HG02623 (cell line): Measurements from ENCODE around the gene LRRC55.

Source experiments
- ATAC-seq: cut with Tn5 transposase; IDR thresholded peaks from one replicate; pipeline ENCODE4 v1.9.1; 2021; ENCODE audit warnings: moderate library complexity; ENCODE audit not compliant: unreplicated experiment

LRRC55 gene, protein sequence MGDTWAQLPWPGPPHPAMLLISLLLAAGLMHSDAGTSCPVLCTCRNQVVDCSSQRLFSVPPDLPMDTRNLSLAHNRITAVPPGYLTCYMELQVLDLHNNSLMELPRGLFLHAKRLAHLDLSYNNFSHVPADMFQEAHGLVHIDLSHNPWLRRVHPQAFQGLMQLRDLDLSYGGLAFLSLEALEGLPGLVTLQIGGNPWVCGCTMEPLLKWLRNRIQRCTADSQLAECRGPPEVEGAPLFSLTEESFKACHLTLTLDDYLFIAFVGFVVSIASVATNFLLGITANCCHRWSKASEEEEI

DNA sequence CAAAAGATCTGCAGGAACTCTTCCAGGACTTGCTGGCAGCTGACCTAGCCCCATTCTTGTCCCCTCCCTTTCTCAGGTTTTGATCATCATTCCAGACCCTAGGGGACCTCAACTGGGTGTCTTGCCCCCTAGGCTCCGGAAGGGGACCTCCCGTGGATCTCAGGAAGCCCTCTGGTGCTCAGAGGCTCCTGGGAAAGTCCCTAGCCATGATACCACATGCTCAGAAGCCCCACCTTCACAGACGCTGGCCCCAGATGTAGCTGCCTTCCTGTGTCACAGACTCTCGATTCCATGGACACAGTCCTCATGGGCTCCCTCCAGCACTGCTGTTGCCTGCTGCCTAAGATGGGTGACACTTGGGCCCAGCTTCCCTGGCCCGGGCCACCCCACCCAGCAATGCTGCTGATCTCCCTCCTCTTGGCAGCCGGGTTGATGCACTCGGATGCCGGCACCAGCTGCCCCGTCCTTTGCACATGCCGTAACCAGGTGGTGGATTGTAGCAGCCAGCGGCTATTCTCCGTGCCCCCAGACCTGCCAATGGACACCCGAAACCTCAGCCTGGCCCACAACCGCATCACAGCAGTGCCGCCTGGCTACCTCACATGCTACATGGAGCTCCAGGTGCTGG is at the start of gene LRRC55:
TSS of gene LRRC55 (plus strand) at position 276 of the 628 bp plus-strand sequence. CDS start at position 346, 70 bp downstream.
- ATAC-seq: no peak

DNA sequence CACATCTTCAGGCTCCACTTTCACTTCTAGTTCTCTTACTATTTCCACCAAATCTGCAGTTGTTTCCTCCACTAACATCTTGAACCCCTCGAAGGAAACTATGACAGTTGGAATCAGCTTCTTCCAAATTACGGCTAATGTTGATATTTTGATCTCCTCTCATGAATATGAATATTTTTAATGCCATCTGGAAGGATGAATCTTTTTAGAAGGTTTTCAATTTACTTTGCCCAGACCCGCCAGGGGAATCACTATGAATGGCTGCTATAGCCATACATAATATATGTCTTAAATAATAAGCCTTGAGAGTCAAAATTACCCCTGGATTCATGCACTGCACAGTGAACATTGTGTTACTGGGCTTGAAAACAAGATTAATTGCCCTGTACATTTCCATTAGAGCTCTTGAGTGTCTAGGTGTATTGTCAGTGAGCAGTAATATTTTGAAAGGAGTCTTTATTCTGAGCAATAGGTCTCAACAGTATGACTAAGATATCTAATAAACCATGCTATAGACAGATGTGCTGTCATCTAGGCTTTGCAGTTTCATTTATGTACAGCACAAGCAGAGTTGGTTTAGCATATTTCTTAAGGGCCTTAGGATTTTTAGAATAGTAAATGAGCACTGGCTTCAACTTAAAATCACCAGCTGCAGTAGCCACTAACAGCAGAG is 48.3 kb upstream of the LRRC55 start:
- ATAC-seq: no peak

DNA sequence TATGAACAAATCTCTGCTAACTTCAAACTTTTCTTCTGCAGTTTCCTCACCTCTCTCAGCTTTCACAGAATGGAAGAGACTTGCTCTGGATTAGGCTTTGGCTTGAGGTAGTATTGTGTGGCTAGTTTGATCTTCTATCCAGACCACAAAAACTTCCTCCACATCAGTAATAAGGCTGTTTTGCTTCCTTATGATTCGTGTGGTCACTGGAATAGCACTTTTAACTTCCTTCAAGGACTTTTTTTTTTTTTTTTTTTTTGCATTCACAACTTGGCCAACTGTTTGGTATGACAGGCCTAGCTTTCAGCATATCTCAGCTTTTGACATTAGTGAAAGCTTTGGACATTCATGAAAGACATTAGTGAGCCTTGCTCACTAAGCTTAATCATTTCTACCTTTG is 47.5 kb upstream of the LRRC55 start:
- ATAC-seq: no peak

DNA sequence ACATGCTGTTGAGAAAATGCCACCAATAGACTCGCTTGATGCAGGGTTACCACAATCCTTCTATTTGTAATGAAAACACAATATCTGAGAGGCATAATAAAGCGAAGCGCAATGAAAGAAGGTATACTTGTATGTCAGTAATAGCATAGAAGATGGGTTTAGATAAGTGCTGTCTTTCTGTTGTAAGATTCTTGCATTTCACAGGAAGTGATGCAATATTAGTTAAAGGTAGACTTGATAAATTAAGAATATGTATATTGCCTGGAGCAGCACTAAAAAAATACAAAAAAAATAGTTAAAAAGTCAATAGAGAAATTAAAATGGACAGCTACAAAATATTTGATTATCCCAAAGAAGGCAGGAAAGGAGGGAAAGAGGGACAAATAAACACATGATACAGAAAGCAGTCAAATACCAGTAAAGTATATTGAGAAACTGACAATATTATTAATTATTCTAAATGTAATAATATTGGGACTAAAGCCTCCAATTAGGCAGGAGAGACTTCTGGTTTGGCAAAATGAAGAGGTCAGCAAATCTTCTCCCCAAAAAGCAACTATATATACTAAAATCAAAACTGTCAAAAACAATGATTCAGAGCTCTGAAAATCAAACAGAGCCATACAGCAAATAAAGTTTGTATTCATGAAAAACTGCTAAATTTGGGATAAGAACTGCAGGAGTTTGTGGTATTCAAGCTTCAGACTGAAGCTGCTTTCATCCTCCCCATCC is 46.6 kb upstream of the LRRC55 start:
- no peak for ATAC-seq

DNA sequence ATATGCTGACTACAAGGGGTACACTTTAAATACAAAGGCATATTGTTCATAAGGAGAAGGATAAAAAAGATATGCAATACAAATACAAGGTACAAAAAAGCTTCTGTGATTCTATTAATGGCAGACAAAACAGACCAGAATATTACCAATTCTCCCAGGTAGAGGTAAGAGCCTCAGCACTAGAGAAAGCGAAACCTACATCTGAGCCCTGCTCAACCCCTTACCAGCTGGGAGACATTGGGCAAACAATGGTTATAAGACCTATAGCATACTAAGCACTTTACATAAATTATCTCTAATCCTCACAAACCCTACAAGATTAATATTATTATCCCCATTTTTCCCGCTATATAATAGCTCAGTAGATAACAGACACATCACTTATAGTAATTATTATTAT is 41.2 kb upstream of the LRRC55 start:
- no peak for ATAC-seq

DNA sequence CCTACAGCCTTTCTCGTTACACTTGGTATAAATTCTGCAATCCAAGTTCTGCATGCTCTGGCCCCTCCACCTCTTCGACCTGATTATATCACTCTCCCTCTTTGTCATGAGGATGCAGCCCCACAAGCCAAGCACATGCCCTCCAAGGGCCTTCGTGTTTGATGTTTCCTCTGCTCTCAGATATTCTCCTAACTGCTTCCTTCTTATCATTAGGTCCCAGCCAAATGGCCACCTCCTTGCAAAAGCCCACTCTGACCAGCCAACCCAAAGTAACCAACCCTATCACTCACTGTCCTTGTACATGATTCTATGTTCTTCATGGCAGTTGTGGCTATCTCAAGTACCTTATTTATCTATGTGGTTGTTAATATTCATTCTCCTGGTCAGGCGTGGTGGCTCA is 38.3 kb upstream of the LRRC55 start:
- no peak for ATAC-seq

DNA sequence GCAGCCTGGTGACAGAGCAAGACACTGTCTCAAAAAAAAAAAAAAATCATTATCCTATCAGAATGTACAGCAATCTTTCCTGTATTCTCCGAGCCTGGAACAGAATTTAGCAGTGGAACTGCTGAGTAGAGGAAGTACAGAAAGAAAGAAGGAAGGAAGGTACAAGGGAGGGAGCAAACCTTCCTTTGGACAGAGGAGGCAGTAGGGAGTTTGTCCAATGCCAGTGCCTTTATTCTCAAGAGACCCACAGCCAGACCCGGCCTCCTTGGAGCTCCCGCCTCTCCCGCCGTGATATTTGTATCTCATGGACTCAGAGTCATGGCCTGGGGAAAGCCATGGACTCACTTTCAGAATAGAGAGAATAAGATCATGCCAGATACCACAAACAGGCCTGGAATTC is 37.7 kb upstream of the LRRC55 start:
- no peak for ATAC-seq

DNA sequence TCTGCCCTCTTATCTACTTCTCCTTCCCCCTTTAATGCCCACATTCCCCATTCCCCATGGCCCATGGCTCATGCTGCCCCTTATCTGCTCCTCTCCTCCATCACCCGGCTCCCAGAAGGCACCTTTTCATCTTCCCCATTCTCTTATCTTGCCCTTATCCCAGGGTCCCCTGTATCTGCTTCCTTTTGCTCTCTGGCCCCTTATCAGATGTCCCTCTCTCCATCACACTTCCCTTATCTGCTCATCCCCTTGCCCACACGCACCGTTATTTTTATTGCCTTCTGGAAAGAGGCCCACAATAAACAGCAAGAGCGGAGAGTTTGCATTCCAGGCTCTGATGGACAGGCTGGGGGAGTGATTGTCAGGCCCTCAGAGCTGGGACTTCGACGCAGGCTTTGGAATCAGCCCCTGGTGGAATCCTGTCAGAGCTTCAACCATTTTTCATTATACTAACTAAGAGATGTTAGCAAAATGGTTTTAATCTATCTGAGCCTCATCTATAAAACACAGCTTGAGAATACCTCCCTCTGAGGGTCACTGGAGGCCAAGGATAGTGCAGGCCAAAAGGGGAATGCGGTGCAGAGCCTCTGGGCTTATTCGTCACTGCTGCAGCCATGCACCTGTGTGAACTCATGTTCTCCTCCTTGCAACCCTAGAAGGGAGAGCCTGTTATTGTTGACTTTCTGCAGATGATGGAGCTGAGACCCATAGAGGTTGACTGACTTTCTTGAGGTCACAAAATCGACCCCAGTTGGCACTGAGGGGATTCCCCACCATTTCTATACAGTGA is 37.0 kb upstream of the LRRC55 start:
- ATAC-seq: no peak

DNA sequence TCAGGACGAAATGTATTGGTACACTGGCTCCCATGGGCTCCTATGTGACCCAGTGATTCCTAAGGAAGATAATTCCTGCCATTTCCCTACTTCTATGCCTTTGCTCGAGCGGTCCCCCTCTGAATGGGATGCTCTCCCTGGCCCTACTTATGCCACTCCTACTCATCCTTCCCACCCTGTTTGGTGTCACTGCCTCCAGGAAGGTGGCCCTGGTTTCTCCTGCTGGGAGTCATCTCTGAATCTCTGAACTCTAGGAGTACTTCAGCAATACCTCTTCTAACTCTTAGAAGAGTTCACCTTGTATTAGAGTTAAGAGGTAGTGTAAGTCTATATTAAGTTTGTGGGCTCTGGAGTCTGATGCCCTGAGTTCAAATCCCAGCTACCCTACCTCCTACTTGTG is 35.5 kb upstream of the LRRC55 start:
- ATAC-seq: no peak

DNA sequence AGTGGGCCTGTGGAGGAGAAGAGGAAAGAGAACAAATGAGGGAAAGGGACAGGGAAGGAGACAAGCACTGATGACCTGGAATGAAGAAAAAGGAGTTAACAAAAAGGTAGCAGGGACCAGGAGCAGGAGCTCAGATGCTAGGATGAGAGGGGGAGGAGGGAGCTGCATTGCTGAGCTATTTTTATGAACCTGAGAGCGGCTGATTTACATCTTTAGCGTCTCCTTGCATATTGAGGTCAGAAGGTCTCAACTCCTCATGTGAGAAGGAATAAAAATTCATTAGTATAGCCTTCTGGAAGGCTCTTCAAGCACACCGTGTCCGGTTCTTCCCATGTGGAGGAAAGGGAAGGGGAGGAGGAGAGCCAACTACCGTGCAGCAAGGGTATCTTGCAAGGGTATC is 33.1 kb upstream of the LRRC55 start:
- no peak for ATAC-seq

DNA sequence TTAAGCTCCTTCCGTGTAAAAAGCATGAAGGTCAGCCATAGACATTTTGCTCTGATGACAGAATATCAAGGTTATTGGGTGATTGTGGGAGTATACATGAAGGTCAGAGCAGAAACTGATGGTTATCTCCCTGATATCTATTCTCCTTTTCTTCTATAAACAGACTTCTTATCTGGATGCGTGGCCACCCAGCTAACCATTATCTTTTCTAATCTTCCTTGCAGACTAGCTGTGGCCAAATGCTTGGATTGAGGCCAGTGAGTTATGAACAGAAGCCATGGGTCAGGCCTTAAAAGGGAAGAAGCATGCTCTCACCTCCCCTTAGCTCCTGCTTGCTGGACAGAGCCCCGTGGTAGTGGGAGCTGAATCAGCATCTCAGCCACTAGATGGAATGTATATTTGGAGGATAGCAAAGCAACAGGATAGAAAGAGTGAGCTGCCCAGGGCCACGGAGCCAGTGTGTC is 31.3 kb upstream of the LRRC55 start:
- ATAC-seq: no peak

DNA sequence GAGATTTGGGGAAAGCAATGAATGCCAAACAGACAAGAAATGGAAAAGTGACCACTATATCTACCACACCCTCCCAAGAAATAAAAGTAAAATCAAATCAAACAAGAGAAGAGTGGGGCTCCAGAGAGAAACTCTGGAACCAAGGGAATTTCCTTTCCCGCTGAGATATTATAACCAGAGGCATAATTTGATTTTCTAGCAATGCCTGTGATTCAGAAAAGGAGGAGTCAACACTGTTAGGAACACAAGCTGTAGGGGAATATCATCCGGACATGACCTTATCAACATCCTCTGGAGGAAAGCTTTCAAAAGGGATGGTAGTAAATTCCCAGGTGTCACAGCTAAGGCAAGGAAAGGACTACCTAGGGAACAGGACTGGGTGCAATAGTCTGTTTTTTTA is 29.6 kb upstream of the LRRC55 start:
- no peak for ATAC-seq

DNA sequence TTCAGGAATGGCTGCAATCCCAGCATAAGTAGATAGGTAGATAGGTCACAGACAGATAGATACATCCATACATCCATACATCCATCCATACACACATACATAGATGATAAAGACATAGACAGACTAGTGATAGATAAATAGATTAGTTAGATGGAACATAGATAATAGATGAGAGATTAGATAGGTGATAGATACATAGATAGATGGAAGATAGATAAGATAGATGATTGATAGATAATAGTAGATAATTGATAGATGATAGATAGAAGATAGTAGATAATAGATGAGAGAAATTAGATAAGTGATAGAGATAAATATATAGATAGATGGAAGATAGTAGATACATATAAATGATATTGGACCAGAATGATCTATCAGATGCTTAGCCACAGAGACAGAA is 28.3 kb upstream of the LRRC55 start:
- ATAC-seq: no peak

DNA sequence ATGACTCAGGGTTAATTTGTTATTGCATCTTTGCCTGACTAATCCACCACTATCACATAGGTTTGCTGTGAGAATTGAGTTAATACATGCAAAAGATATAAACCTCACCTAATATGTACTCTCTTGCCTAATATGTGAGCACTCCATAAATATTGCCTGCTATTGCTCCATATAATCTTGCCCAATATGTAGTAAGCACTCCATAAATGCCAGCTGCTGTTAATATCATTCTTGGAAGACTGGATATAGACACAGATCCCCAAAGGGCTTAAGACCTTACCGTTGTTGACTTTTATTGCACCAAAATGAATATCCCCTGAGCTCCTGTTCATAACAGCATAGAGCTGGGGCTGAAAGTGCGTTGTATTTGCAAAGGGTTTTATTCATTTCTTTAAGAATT is 27.0 kb upstream of the LRRC55 start:
- ATAC-seq: no peak

DNA sequence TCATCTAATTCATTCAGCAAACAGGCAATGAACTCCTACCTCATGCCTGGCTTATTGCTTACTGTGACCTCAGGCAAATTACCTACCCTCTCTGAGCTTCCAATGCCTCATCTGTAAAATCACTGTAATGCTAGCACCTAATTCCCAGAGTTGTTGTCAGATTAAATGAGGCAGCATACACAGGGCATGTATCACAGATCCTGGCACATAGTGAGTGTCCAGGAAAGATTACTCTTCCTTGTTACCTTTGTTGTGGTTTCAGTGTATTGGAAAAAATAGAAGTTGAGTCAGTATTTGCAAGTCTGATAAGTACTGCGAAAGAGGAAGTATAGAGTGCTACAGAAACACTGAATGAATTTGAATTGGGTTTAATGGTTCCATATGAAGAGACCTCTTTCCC is 26.4 kb upstream of the LRRC55 start:
- no peak for ATAC-seq

DNA sequence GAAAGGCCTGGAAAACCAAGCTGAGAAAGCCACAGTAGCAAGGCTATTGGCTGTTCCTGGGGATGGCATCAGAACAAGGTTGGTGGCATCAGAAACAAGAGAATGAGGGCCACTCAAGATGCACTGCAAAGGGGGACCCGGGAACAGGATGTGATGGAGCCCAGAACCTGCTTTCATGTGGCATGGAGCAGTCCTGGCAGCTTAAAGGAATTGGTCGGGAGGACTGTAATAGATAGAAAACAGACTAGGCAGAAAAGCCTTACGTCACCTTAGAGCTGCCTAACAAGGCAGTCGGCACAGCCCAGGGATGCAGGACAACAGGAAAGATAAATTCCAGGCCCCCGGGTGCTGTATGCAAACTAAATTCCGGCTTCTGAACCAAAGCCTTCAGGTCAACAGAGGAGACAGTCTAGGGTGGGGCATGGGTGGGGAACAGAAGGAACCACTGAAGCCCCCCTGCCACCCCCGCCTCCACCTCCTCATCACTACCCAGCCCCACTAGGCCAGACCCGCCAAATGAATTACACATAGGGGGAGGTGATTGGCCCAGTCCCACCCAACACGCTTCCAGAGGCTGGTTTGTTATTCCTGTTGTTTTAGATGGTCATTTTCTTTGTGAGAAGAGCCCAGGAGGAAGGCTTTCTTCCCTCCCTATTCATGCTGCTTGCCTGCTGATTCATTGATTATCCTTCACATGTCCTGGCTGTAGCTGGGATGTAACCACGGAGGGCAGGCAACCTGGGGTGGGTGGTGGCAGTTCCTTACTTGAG is 25.7 kb upstream of the LRRC55 start:
- ATAC-seq: no peak

DNA sequence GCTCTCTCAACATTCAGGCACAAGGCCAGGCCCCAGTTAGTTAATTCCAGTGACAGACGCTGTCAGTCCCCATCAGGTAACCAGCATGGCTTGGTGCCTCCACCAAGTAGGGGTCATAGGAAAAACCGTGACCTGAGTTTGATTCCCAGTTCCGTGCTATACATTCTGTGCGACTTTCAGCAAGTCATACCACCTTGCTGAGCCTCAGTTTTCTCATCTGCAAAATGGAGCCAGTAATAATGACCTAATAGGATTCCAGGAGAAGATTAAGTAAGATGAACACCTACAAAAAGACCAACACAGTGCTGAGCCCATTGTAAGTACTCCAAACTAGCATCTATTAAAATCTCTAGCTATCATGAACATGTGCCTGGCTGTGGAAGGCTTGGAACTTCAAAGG is 24.8 kb upstream of the LRRC55 start:
- no peak for ATAC-seq

DNA sequence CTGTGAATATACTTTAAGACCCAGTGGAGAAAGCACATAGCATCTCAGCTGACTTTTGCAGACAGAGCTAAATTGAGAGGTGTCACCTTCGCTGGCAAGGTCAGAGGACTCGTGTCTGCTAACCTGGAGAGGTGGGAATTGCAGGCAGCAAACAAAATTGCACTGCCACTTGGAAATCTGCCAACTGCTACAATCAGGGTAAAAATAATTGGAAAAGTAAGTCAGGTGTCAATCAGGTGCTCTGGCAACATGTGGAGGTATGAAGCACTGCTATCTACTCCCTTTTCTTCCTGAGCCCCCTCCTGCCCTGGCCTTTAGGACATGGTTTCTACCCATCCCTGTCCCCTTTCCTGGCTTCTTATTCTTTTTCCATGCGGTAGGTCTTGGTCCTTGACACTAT is 24.1 kb upstream of the LRRC55 start:
- ATAC-seq: no peak

DNA sequence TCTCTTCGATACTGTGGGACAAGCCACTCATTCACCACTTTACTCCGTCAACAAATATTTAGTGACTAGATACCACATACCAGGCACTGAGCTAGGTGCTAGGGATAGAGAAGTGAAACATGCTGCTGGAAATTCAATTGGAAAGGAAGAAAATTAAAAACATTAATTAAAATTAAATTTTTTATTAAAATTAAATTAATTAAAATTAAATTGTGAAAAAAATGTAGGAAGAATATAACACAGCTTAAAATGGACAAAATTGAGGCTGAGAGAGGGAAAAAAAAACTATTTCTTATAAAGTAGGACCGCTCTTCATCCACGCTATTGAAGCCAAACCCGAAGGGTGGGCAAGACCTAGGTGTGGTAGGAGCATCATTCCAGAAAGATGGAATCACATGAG is 23.6 kb upstream of the LRRC55 start:
- ATAC-seq: no peak

DNA sequence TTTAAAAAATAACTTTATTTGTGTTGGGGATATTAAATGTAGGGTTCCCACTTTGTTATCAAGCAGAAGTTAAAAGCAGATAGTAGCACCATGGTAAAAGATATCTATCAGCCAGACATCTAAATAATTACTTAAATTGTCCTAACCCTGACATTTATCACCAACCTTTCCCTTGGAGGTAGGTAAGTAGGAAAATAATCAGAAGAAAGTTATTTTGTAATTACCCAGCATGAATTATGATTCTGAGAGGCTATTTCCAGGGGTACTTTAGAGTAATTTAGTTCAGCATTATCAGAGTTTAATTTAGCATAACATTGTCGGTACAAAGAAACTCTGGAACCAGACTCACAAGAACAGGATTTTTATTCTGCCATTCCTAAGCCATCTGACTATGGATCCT is 23.2 kb upstream of the LRRC55 start:
- no peak for ATAC-seq
